ENCODE results near the gene SFXN5.

The SFXN5 gene

DNA sequence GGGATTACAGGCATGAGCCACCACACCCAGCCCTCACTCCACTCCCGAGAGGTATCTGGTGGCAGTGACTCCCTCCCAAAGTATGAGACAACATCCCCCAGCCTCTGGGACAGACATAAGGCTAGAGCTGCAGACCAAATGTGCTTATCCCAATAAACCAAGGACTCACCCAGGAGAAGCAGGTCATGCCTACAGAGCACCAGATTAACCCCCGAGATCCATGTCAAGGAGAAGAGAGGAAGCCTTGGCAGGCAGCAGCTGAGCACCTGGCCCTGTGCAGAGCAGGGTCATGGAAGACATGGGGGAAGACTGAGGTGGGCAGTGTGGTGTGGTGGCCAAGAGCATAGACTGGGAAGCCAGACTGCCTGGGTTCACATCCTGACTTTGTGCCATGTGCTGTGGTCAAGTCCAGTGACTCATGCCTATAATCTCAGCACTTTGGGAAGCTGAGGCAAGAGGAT, 34.0 kb upstream of the SFXN5 start:
- H3F3A ChIP-seq (ENCODE audit: insufficient read depth, low read length), result no peaks in the 10 kb centered on the region
- no peak overlapping the region for H3K4me3 ChIP-seq (ENCODE audit: low read depth, low read length, poor library complexity, severe bottlenecking)
- H3K79me2 ChIP-seq (ENCODE audit: insufficient read depth, low read length), result no peaks in the 10 kb centered on the region
- H4K20me1 ChIP-seq (ENCODE audit: insufficient read depth, low read length), result no peaks in the 10 kb centered on the region
- H3K9ac ChIP-seq (ENCODE audit: low read length), result no peak overlapping the region
- no peaks in the 10 kb centered on the region for H3K9me2 ChIP-seq (ENCODE audit: low read depth, low read length)
- no peak overlapping the region for H3K4me2 ChIP-seq (ENCODE audit: low read length)
- no peaks in the 10 kb centered on the region for H3K4me1 ChIP-seq (ENCODE audit: insufficient read depth, low read length, severe bottlenecking)
- H2AFZ ChIP-seq (ENCODE audit: low read length), result no peak overlapping the region
- no peaks in the 10 kb centered on the region for H3K36me3 ChIP-seq (ENCODE audit: insufficient read depth, low read length)
- H3K9me3 ChIP-seq (ENCODE audit: low read length), result no peaks in the 10 kb centered on the region
- H3K27me3 ChIP-seq (ENCODE audit: insufficient read depth, low read length), result no peaks in the 10 kb centered on the region
- TF ChIP-seq, protein P1, sequence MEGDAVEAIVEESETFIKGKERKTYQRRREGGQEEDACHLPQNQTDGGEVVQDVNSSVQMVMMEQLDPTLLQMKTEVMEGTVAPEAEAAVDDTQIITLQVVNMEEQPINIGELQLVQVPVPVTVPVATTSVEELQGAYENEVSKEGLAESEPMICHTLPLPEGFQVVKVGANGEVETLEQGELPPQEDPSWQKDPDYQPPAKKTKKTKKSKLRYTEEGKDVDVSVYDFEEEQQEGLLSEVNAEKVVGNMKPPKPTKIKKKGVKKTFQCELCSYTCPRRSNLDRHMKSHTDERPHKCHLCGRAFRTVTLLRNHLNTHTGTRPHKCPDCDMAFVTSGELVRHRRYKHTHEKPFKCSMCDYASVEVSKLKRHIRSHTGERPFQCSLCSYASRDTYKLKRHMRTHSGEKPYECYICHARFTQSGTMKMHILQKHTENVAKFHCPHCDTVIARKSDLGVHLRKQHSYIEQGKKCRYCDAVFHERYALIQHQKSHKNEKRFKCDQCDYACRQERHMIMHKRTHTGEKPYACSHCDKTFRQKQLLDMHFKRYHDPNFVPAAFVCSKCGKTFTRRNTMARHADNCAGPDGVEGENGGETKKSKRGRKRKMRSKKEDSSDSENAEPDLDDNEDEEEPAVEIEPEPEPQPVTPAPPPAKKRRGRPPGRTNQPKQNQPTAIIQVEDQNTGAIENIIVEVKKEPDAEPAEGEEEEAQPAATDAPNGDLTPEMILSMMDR (IDR thresholded peaks at IDR 0.05; ENCODE audit: low read length), result no peak
- no peak for TF ChIP-seq EZH2 (IDR thresholded peaks at IDR 0.05; ENCODE audit: borderline replicate concordance, low read length)
- no peak overlapping the region for H3K27ac ChIP-seq (ENCODE audit: low read depth, low read length, poor library complexity, severe bottlenecking)

DNA sequence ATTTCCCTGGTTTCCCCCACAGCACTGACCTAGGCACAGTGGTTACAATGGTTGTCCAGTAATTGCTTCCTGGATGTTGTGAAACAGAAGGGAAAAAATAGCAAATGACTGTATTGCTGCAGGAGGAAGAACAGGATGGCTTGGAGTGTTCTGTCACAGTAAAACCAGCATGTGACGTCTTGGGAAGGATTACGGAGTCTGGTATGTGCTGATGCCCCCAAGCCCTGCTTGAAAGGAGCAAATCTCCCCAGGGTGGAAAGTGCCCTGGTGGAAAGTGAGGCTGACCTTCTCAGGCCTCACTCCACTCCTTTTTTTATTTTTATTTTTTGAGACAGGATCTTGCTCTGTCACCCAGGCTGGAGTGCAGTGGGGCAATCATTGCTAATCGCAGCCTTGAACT, 33.4 kb upstream of the SFXN5 start:
- Histone ChIP-seq H3K4me2 (ENCODE audit: low read length) (no peak overlapping the region), H3K9ac (ENCODE audit: low read length) (no peak overlapping the region), H3K27me3 (ENCODE audit: insufficient read depth, low read length) (no peaks in the 10 kb centered on the region), H2AFZ (ENCODE audit: low read length) (no peak overlapping the region), H3K9me3 (ENCODE audit: low read length) (no peaks in the 10 kb centered on the region), H3K4me3 (ENCODE audit: low read depth, low read length, poor library complexity, severe bottlenecking) (no peak overlapping the region), H3K9me2 (ENCODE audit: low read depth, low read length) (no peaks in the 10 kb centered on the region), H4K20me1 (ENCODE audit: insufficient read depth, low read length) (no peaks in the 10 kb centered on the region), H3K4me1 (ENCODE audit: insufficient read depth, low read length, severe bottlenecking) (no peaks in the 10 kb centered on the region), H3F3A (ENCODE audit: insufficient read depth, low read length) (no peaks in the 10 kb centered on the region), H3K36me3 (ENCODE audit: insufficient read depth, low read length) (no peaks in the 10 kb centered on the region), H3K79me2 (ENCODE audit: insufficient read depth, low read length) (no peaks in the 10 kb centered on the region), H3K27ac (ENCODE audit: low read depth, low read length, poor library complexity, severe bottlenecking) (no peak overlapping the region)
- TF ChIP-seq, protein P1 (IDR thresholded peaks at IDR 0.05; ENCODE audit: low read length), result no peak
- TF ChIP-seq EZH2 (IDR thresholded peaks at IDR 0.05; ENCODE audit: borderline replicate concordance, low read length), result no peak

DNA sequence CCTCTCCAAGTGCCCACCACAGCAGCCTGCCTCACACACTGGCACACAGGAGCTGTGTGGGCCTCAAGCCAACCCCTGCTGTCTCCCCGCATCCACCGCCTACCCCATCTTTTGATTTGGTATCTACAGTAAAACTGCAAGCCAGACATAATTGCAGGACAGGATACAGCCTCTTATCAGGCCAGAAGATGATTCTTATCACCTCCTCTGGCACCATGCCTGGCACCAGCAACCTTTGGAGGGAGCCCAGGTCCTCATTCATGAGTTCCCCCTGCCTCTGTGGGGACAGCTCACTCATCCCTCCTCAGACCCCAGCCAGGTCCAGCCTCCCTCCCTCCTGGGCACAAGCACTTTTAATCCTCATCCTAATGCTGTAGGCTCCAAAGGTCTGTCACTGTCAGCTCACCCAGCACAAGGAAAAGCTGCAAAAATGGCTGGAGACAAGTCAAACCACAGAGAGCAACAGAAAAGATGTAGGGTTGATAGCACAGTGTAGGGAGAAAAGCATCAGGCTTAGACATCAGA, 31.6 kb upstream of the SFXN5 start:
- H3K27ac ChIP-seq (ENCODE audit: low read depth, low read length, poor library complexity, severe bottlenecking), result no peak overlapping the region
- no peaks in the 10 kb centered on the region for H3F3A ChIP-seq (ENCODE audit: insufficient read depth, low read length)
- H3K9me2 ChIP-seq (ENCODE audit: low read depth, low read length), result no peaks in the 10 kb centered on the region

More for the DNA sequence above, 31.6 kb upstream of the SFXN5 start:
- Histone ChIP-seq H3K9me3 (ENCODE audit: low read length) (no peaks in the 10 kb centered on the region), H3K27me3 (ENCODE audit: insufficient read depth, low read length) (no peaks in the 10 kb centered on the region), H3K36me3 (ENCODE audit: insufficient read depth, low read length) (no peaks in the 10 kb centered on the region), H3K9ac (ENCODE audit: low read length) (no peak overlapping the region), H2AFZ (ENCODE audit: low read length) (no peak overlapping the region), H4K20me1 (ENCODE audit: insufficient read depth, low read length) (no peaks in the 10 kb centered on the region), H3K4me3 (ENCODE audit: low read depth, low read length, poor library complexity, severe bottlenecking) (no peak overlapping the region), H3K4me2 (ENCODE audit: low read length) (no peak overlapping the region), H3K4me1 (ENCODE audit: insufficient read depth, low read length, severe bottlenecking) (no peaks in the 10 kb centered on the region), H3K79me2 (ENCODE audit: insufficient read depth, low read length) (no peaks in the 10 kb centered on the region)
- TF ChIP-seq, protein P1 (IDR thresholded peaks at IDR 0.05; ENCODE audit: low read length), result no peak
- no peak for TF ChIP-seq EZH2 (IDR thresholded peaks at IDR 0.05; ENCODE audit: borderline replicate concordance, low read length)
